Measurements from ENCODE around the gene PFDN1. TPM values are rescaled to one million over a fixed set of nuclear protein-coding genes. Genes with fewer than 3 reads are reported as not detected.
A peak's percentile ranks its signal among the peaks of the same experiment; 100 is the strongest.

PFDN1 gene
- total and polyA plus RNA-seq, 8 donors, result 28.6 to 137 (median 74.2) TPM

DNA sequence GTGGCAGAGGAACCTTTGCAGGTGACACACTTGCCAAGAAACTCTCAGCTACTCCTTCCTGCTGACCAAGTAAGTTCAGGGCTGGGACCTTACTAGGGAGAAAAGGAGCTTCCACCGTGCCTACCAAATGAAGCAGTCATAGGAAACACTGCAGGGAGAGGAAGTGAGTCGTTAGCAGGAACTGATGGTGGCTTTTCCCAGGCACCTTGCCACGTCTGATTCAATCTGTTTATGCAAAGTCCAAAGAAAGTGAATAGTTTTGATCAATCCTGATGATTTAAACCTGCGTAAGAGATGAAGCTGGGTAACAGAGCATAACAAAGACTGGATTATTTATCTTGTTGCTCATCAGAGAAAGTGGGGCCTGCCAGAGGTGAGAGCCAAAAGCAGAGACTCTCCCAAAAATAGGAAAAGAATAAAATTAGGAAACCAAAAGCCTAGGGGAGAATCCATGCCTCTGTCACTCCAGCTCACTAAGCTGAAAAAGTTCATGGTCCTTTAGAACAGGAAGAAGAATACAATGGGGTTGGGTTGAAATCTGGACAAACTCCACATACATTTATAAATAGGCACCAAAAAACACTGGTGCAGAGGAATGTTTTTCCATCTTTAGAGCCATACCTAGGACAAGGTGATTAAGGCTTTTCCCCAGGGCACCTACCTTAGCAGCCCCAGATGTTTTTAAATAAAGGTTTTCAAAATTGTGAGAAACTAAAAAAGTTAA, 9.3 kb upstream of the PFDN1 start:
- TF ChIP-seq POLR2AphosphoS5 (IDR thresholded peaks at IDR 0.05), result peak in 1 of 3 donors; percentile 77
- TF ChIP-seq, protein P1, sequence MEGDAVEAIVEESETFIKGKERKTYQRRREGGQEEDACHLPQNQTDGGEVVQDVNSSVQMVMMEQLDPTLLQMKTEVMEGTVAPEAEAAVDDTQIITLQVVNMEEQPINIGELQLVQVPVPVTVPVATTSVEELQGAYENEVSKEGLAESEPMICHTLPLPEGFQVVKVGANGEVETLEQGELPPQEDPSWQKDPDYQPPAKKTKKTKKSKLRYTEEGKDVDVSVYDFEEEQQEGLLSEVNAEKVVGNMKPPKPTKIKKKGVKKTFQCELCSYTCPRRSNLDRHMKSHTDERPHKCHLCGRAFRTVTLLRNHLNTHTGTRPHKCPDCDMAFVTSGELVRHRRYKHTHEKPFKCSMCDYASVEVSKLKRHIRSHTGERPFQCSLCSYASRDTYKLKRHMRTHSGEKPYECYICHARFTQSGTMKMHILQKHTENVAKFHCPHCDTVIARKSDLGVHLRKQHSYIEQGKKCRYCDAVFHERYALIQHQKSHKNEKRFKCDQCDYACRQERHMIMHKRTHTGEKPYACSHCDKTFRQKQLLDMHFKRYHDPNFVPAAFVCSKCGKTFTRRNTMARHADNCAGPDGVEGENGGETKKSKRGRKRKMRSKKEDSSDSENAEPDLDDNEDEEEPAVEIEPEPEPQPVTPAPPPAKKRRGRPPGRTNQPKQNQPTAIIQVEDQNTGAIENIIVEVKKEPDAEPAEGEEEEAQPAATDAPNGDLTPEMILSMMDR (IDR thresholded peaks at IDR 0.05), result no peak
- DNase-seq, result peak; percentile 51 to 54
- 13 to 23% (median 17%) methylated on average over 4 of the region's 4 CpGs for WGBS, 5 donors

DNA sequence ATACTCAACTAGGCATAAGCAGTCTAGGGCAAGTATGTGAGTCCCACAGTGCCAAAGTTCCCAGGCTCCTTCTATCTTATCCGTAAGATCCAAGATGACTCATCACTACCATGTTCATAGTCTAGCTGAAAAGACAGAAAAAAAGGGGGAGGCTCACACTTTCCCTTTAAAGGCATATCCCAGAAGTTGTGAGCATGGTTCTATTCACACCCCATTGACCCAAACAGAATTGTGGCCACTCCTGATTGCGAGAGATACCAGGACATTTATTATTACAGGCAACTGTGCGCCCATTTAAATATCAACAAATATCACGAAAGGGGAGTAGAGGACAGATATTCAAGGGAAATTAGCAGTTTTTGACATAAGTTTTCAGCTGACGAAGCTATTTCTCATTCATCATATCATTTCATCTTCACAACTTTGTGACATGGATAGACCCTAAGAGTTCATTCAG, 8.1 kb upstream of the PFDN1 start:
- DNase-seq, result no peak
- Histone ChIP-seq H3K27ac (peak overlapping the region in 4 of 5 donors; percentile 40 to 81 (median 66)), H3K9me3 (no peaks in the 10 kb centered on the region), H3K4me1 (peaks cover 0 to 26% (median 7%) of the 10 kb centered on the region in 4 donors), H3K27me3 (no peaks in the 10 kb centered on the region), H3K36me3 (no peaks in the 10 kb centered on the region), H3K4me3 (no peak overlapping the region)
- no peak for TF ChIP-seq POLR2A (IDR thresholded peaks at IDR 0.05)
- TF ChIP-seq, protein P1 (IDR thresholded peaks at IDR 0.05), result no peak
- no peak for TF ChIP-seq POLR2AphosphoS5 (IDR thresholded peaks at IDR 0.05)
- no peak for TF ChIP-seq EP300 (IDR thresholded peaks at IDR 0.05)
- WGBS, 5 donors, result 81 to 89% (median 85%) methylated on average over 5 of the region's 5 CpGs
- intact Hi-C loops (cut with DNase I; ENCODE audit: low total_unique reads), result no loop called here

More for the DNA sequence above, 9.3 kb upstream of the PFDN1 start:
- Histone ChIP-seq H3K4me3 (no peak overlapping the region), H3K9me3 (no peaks in the 10 kb centered on the region), H3K27me3 (no peaks in the 10 kb centered on the region), H3K27ac (peak overlapping the region; percentile 19 to 81 (median 52)), H3K36me3 (no peaks in the 10 kb centered on the region), H3K4me1 (peaks cover 0 to 26% (median 7%) of the 10 kb centered on the region in 4 donors)
- intact Hi-C loops (cut with DNase I; ENCODE audit: low total_unique reads), result no loop called here

DNA sequence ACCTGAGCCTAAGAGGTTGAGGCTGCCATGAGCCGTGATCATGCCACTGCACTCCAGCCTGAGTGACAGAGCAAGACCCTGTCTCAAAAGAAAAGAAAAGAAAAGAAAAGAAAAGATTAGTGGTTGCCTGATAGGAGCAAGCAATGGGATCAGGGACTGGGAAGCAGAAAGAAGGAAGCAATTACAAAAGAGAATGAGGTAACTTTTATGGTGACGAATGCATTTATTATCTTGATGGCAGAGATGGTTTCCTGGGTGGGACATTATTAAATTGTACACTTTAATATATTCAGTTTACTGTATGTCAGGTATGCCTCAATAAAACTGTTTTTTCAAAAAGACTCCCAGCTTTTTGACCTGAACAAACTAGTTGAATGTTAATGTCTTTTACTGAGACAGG, 7.5 kb upstream of the PFDN1 start:
- DNase-seq, result no peak
- Histone ChIP-seq H3K27me3 (no peaks in the 10 kb centered on the region), H3K4me1 (peaks cover 0 to 26% (median 7%) of the 10 kb centered on the region in 4 donors), H3K36me3 (no peaks in the 10 kb centered on the region), H3K4me3 (no peak overlapping the region), H3K27ac (peak overlapping the region in 2 of 5 donors; percentile 52 to 81), H3K9me3 (no peaks in the 10 kb centered on the region)
- 62 to 85% (median 78%) methylated on average over 2 of the region's 2 CpGs for WGBS, 5 donors
- intact Hi-C loops (cut with DNase I; ENCODE audit: low total_unique reads), result no loop called here
- no peak for TF ChIP-seq POLR2AphosphoS5 (IDR thresholded peaks at IDR 0.05)
- no peak for TF ChIP-seq EP300 (IDR thresholded peaks at IDR 0.05)
- no peak for TF ChIP-seq POLR2A (IDR thresholded peaks at IDR 0.05)

DNA sequence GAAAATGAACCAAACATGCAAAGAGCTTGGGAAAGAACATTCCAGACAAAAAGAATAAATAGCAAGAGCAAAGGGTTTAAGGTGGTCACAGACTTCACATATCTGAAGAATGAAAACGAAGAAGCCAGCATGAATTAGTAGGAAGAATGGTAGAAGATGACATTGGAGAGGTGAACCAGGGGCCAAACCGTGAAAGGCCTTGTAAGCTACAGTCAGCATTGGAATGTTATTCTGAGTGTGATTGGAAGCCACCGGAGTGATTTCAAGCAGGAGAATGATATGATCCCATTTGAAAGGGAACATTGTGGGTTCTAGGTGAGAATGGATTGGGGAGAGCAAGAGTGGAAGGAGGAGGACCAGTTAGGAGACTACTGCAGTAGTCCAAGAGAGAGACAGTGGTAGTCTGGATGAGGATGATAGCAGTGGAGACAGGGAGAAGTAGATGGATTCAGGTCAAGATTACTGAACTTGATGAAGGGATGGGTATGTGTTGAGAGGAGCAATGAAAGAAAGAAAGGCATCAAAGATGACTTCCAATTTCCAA, 6.9 kb upstream of the PFDN1 start:
- Histone ChIP-seq H3K4me3 (no peak overlapping the region), H3K4me1 (peaks cover 0 to 26% (median 7%) of the 10 kb centered on the region in 4 donors), H3K9me3 (no peaks in the 10 kb centered on the region), H3K27ac (peak overlapping the region in 1 of 5 donors; percentile 81), H3K27me3 (no peaks in the 10 kb centered on the region), H3K36me3 (no peaks in the 10 kb centered on the region)
- 89 to 94% (median 91%) methylated on average over 3 of the region's 3 CpGs for WGBS, 5 donors
- intact Hi-C loops (cut with DNase I; ENCODE audit: low total_unique reads), result no loop called here
- no peak for TF ChIP-seq POLR2A (IDR thresholded peaks at IDR 0.05)
- TF ChIP-seq POLR2AphosphoS5 (IDR thresholded peaks at IDR 0.05), result no peak
- TF ChIP-seq, protein P1 (IDR thresholded peaks at IDR 0.05), result no peak
- DNase-seq, result no peak

DNA sequence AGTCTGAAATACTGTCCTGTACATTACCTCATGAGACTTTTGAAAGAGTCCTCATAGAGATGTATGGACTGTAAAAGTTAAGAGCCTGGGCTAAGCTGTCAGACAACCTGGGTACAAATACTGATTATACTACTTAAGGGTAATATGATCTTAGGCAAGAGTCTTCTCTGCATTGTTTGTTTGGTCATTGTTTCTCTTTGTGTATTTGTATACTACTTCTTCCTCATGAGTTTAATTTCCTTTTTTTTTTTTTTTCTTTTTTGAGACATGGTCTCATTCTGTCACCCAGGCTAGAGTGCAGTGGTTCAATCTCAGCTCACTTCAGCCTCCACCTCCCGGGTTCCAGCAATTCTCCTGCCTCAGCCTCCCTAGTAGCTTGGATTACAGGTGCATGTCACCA, 2.6 kb upstream of the PFDN1 start:
- TF ChIP-seq POLR2AphosphoS5 (IDR thresholded peaks at IDR 0.05), result no peak
- TF ChIP-seq, protein P1 (IDR thresholded peaks at IDR 0.05), result no peak
- no peak for TF ChIP-seq POLR2A (IDR thresholded peaks at IDR 0.05)
- TF ChIP-seq EP300 (IDR thresholded peaks at IDR 0.05), result no peak
- intact Hi-C loops (cut with DNase I; ENCODE audit: low total_unique reads), result no loop called here
- no peaks in the 10 kb centered on the region for H3K36me3 ChIP-seq
- WGBS, 5 donors, result 90 to 97% (median 95%) methylated on average over 1 of the region's 1 CpG
- H3K27ac ChIP-seq, result no peak overlapping the region
- peaks cover 11 to 27% (median 19%) of the 10 kb centered on the region in 4 donors for H3K4me1 ChIP-seq
- no peaks in the 10 kb centered on the region for H3K27me3 ChIP-seq
- no peaks in the 10 kb centered on the region for H3K9me3 ChIP-seq
- DNase-seq, result no peak
- no peak overlapping the region for H3K4me3 ChIP-seq
